Heart right ventricle (tissue), 16 donors: ENCODE measurements around the gene PCCB. TPM values are rescaled to one million over a fixed set of nuclear protein-coding genes. Genes with fewer than 3 reads are reported as not detected.

Source experiments
- ATAC-seq, 8 donors: fragments of 200-7000 bp; cut with Tn5 transposase; one replicate each; pipeline ENCODE4 v1.9.1; 2020; ENCODE audit warnings: mild to moderate bottlenecking in 8 of 8, moderate library complexity in 8 of 8, moderate number of reproducible peaks in 1 of 8
- DNase-seq, 2 donors: peaks; one replicate each; pipeline ENCODE4 v3.0.0-alpha.2; 2020
- H3K27ac ChIP-seq, 10 donors: fragments of 200-600 bp; sonication (generic) in 2 of 10; one replicate each; pipeline versions ENCODE4 v1.5.0 to v1.8.0; 2020 to 2022; ENCODE audit warnings: mild to moderate bottlenecking in 3 of 10
- H3K27me3 ChIP-seq, 7 donors: fragments of 200-600 bp; one replicate each; pipeline ENCODE4 v1.8.0; 2021 to 2022; ENCODE audit warnings: mild to moderate bottlenecking in 2 of 7
- H3K36me3 ChIP-seq, 9 donors: fragments of 200-600 bp; sonication (generic) in 1 of 9; one replicate each; pipeline versions ENCODE4 v1.5.0 to v1.8.0; 2020 to 2022; ENCODE audit warnings: mild to moderate bottlenecking in 2 of 9
- H3K4me1 ChIP-seq, 9 donors: fragments of 200-600 bp; sonication (generic) in 1 of 9; one replicate each; pipeline versions ENCODE4 v1.5.0 to v1.8.0; 2020 to 2022; ENCODE audit warnings: mild to moderate bottlenecking in 4 of 9
- H3K4me3 ChIP-seq, 10 donors: fragments of 200-600 bp; sonication (generic) in 2 of 10; one replicate each; pipeline versions ENCODE4 v1.5.0 to v1.8.0; 2020 to 2022; ENCODE audit warnings: mild to moderate bottlenecking in 7 of 10, moderate library complexity in 2 of 10
- H3K9me3 ChIP-seq, 11 donors: fragments of 200-600 bp in 10 of 11; sonication (generic) in 2 of 11; one replicate each; pipeline versions ENCODE4 v1.5.0 to v1.8.0; 2013 to 2022; ENCODE audit warnings: mild to moderate bottlenecking in 2 of 11, control low read depth in 1 of 11, moderate library complexity in 1 of 11
- WGBS, 2 donors: extraction: QIAGEN DNeasy Blood & Tissue Kit; methylation state at CpG; one replicate each; pipeline ENCODE4 v1.1.7; 2013; ENCODE audit warnings: inconsistent platforms in 1 of 2; 5-methylcytosine and 5-hydroxymethylcytosine counted together
- intact Hi-C, 10 donors: fragments of 100-400 bp; cut with DNase I; formaldehyde crosslinking; loops; one replicate each; pipeline versions ENCODE4 v1.11.1 to v1.14.2; 2022
- polyA plus RNA-seq, 2 donors: library from polyadenylated mRNA; stranded (reverse); fragments of 200-250 nt; gene quantifications; one replicate each; pipeline ENCODE4 v1.2.3, GENCODE V29; 2013
- total RNA-seq, 10 donors: library from RNA; stranded (reverse); fragmentation: NEBNext Ultra II Directional in 3 of 10; extraction: Animal tissue kit (Norgen Biotek cat#: 25700) in 3 of 10; gene quantifications; one replicate each; pipeline versions ENCODE4 v1.2.1 to v1.2.4, GENCODE V29; 2021 to 2023
- TF ChIP-seq, protein P1 (sequence below), 9 donors: fragments of 200-600 bp; sonication (generic) in 2 of 9; IDR thresholded peaks; one replicate each; pipeline versions ENCODE4 v1.5.0 to v1.8.0; 2021 to 2022; ENCODE audit warnings: antibody characterized with exemption in 9 of 9, mild to moderate bottlenecking in 5 of 9, moderate library complexity in 1 of 9
- donor health status: Arrhythmogenic right ventricular cardiomyopathy.
- donor health status: ischemic (EF 13 %, LVEDD 7.1; RV severe dilation, severe dysfunction).
- donor health status: healthy with polysubstance abuse.
- donor health status: DM: no; HTN: yes; CAD: no.
- donor health status: DM: no; HTN: no; CAD: no.
- donor health status: ischemic (EF 25% LVEDD 6.9; RV normal size, moderate dysfunction).
- donor health status: ischemic (EF 25% LVEDD 5.7; RV mildly dilated, moderate dysfunction).
- donor health status: healthy.
- donor health status: DM: yes; HTN: yes; CAD: no.
- donor health status: Ischemic cardiomyopathy.
- donor health status: ischemic (EF 35%, LVEDD 5.7; RV mildly dilated, moderate dysfunction).
- donor health status: nonischemic (EF 11% LVEDD 7.7; RV severe dilation, severe dysfunction).
- donor health status: DM: yes; HTN: yes; CAD: no.
- donor health status: PGD.
- donor health status: ischemic (EF 29% LVEDD 5.4; RV normal size, mild dysfunction).
- donor health status: nonischemic (EF 23%, LVEDD 6.1; RV moderate dilation, normal function).

The PCCB gene
- total and polyA plus RNA-seq, 12 donors, result 17.2 to 163 (median 116) TPM

- DNase-seq (no peak), ATAC-seq (no peak)
- WGBS, 2 donors, result 79 to 85% methylated on average over 5 of the region's 5 CpGs
- no peaks in the 10 kb centered on the region for H3K27me3 ChIP-seq
- TF ChIP-seq, protein P1, sequence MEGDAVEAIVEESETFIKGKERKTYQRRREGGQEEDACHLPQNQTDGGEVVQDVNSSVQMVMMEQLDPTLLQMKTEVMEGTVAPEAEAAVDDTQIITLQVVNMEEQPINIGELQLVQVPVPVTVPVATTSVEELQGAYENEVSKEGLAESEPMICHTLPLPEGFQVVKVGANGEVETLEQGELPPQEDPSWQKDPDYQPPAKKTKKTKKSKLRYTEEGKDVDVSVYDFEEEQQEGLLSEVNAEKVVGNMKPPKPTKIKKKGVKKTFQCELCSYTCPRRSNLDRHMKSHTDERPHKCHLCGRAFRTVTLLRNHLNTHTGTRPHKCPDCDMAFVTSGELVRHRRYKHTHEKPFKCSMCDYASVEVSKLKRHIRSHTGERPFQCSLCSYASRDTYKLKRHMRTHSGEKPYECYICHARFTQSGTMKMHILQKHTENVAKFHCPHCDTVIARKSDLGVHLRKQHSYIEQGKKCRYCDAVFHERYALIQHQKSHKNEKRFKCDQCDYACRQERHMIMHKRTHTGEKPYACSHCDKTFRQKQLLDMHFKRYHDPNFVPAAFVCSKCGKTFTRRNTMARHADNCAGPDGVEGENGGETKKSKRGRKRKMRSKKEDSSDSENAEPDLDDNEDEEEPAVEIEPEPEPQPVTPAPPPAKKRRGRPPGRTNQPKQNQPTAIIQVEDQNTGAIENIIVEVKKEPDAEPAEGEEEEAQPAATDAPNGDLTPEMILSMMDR (IDR thresholded peaks at IDR 0.05), result no peak
- peaks cover 0 to 4% (median 0%) of the 10 kb centered on the region in 9 donors for H3K4me1 ChIP-seq
- no peak overlapping the region for H3K27ac ChIP-seq
- H3K36me3 ChIP-seq, result peaks cover 0 to 84% (median 37%) of the 10 kb centered on the region in 9 donors
- intact Hi-C loops, result no loop called here
- H3K4me3 ChIP-seq, result no peak overlapping the region
- H3K9me3 ChIP-seq, result no peaks in the 10 kb centered on the region
Measured at GRCh38 chr3:136329593-136329992, 79.5 kb downstream of the PCCB start.

DNA sequence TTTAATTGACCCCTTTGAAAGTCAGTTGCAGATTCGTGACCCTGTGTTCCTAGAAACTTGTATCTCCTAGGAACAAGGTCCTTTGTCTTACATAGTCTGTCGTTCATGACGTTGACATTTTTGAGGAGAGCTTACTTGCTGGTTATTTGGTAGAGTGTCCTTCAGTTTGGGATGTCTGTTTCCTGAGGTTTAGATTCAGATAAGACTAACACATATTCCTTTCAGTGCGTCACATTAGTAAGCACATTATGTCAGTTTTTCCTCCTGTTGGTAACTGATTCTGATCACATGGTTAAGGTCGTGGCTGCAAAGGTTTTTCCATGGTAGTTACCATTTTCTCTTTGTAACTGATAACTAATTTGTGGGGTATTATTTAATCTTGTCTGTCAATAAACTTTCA is 80.8 kb downstream of the PCCB start:
- ATAC-seq (no peak), DNase-seq (no peak)
- no peak overlapping the region for H3K4me3 ChIP-seq
- intact Hi-C loops, result no loop called here
- H3K36me3 ChIP-seq, result peaks cover 0 to 86% (median 37%) of the 10 kb centered on the region in 9 donors
- no peaks in the 10 kb centered on the region for H3K27me3 ChIP-seq
- no peak overlapping the region for H3K27ac ChIP-seq
- 78 to 83% methylated on average over 5 of the region's 5 CpGs for WGBS, 2 donors
- peaks cover 0 to 4% (median 0%) of the 10 kb centered on the region in 9 donors for H3K4me1 ChIP-seq
- H3K9me3 ChIP-seq, result no peaks in the 10 kb centered on the region
- TF ChIP-seq, protein P1 (IDR thresholded peaks at IDR 0.05), result no peak

DNA sequence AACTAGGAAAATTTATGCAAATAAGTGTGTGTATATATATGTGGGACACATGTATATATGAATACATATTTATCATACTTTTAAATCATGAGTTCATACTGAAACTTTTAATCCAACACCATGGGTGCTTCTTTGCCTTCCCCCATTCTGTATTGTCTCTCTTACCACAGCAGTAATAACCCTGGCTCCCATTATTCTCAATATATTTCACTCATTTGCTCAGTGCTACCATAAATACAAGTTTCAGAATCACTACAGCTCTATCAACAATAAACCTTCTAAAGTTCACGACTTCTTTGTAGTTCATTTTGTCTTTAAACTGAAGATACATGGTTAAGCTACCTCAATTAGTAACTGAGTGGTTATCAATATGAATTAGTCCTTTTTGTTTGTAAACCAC is 82.2 kb downstream of the PCCB start:
- WGBS, 2 donors, result 91 to 95% methylated on average over 1 of the region's 1 CpG

GRCh38 chr3:136332776-136333175 is 82.6 kb downstream of the PCCB start:
- no peak for ATAC-seq

More for the DNA sequence above, 82.2 kb downstream of the PCCB start:
- TF ChIP-seq, protein P1 (IDR thresholded peaks at IDR 0.05), result no peak
- DNase-seq (no peak), ATAC-seq (no peak)
- intact Hi-C loops, result no loop called here
- Histone ChIP-seq H3K4me3 (no peak overlapping the region), H3K27me3 (no peaks in the 10 kb centered on the region), H3K36me3 (peaks cover 0 to 85% (median 33%) of the 10 kb centered on the region in 9 donors), H3K9me3 (no peaks in the 10 kb centered on the region), H3K27ac (no peak overlapping the region), H3K4me1 (peaks cover 0 to 4% (median 0%) of the 10 kb centered on the region in 9 donors)

More at GRCh38 chr3:136332776-136333175, 82.6 kb downstream of the PCCB start:
- H3K27ac ChIP-seq, result no peak overlapping the region
- DNase-seq, result no peak
- intact Hi-C loops, result no loop called here
- H3K4me3 ChIP-seq, result no peak overlapping the region
- no peaks in the 10 kb centered on the region for H3K9me3 ChIP-seq
- H3K36me3 ChIP-seq, result peaks cover 0 to 85% (median 34%) of the 10 kb centered on the region in 9 donors
- no peaks in the 10 kb centered on the region for H3K27me3 ChIP-seq
- TF ChIP-seq, protein P1 (IDR thresholded peaks at IDR 0.05), result no peak
- peaks cover 0 to 4% (median 0%) of the 10 kb centered on the region in 9 donors for H3K4me1 ChIP-seq
